Stimulated activated CD4-positive, alpha-beta T cell treated with anti-CD3 and anti-CD28 coated beads, Interleukin-15, amount 100 ng/mL, for 48 hours (primary cell): ENCODE results near the gene SRRM2.
A peak's percentile ranks its signal among the peaks of the same experiment; 100 is the strongest.
"Not testable (repeated sequence)": the region's sequence is repeated elsewhere in the genome, so short reads cannot be mapped to it uniquely, and the experiment has no call there.

Experiments
- DNase-seq, 2 donors: peaks; one replicate each; pipeline ENCODE4 v3.0.0-alpha.2; 2020; ENCODE audit warnings: low read depth in 2 of 2

Gene SRRM2

DNA sequence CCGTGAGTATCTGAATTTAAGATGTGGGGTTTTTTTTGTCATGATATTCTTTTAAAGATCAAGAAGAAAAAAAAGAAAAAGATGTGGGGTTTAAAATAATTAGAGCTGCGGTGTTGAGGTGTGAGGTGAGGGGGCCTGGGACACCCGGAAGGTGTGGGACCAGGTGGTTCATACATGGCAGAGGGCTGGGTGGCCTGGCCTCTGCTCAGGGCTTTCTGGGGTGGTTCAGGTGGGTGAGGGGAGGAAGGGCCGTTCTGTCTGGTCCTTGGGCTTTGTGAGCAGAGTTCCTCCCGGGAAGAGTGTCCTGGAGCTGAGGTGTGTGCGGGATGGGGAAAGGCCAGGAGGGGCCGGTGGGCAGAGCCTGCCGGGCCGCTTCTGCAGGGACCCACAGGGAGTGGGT, 37.4 kb upstream of the SRRM2 start:
- DNase-seq, result no peak

DNA sequence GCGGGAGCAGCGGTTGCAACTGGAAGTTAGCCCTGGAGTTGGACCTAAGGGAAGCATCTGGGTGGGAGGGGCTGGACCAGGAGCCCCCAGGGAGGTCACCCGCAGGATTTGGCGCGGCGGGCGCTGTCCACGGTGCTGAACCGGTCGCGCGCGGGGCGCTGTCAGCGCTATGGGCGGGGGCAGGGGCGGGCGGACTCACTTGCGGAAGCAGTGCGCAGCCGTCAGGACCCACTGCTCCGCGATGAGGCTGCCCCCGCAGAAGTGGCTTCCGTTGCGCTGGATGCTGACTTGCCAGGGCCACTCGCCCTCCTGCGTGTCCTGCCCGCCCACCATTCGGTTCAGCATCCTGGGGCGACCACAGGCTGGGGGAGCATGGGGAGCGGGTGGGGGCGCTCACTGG, 36.9 kb upstream of the SRRM2 start:
- DNase-seq, result peak; percentile 55 to 71

DNA sequence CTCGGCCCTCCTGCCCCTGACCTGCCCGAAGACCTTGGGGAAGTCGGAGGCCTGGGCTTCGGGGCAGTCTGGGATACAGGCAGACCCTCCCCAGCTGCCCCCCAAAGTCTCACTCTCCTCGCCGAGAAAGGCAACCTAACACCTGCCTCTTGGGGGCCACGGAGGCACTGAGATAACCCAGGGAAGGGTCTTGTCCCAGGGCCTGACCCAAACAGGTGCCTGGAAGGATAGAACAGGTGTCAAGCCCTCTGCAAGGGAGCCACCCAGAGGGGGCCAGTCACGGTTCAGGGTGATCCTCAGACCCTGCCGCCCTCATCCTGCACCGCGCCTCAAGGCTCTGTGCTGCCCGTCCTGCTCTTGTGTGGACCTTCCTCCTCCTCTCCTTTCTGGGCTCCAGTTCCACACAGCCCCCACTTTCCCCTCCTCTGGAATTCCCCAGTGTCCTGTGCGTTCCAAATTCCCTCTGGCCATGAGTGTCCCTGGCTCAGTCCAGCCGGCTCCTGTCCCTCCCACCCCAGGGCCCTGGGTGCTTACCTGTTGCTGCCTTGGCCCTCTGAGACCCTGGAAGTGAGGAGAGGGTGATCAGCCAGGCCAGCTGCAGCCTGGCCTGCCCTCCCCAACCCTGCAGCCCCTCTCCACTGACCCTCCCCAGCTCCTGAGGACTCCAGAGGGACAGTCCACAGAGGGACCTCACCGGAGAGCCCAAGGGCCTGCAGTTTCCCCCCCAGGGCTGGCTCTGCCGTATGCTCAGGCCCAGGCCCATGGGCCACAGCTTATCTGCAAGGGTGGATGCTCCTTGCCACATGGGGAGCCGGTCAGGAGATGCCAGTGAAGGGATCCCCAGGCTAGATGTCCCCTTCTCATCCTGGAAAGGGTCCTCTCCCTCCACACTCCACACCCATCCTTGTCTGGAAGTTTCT, 36.2 kb upstream of the SRRM2 start:
- DNase-seq, result no peak

DNA sequence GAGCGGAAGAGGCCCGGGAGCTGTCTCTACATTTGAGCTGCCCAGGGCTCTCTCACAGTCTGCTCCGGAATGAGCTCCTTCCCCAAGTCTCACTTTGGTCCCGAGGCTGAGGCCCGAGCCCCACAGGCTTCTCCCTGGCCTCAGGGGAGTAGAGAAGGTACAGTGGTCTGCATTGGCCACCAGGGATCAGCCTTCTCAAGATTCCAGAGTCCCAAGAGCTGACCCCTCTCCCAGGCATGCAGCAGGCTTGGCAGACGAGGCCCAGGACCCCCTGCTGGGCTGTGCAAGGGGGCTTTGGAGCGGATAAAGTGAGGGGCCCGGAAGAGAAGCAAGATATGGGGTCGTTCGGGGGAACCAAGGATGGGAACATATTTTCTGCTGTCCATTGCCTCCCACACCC, 35.5 kb upstream of the SRRM2 start:
- no peak for DNase-seq

DNA sequence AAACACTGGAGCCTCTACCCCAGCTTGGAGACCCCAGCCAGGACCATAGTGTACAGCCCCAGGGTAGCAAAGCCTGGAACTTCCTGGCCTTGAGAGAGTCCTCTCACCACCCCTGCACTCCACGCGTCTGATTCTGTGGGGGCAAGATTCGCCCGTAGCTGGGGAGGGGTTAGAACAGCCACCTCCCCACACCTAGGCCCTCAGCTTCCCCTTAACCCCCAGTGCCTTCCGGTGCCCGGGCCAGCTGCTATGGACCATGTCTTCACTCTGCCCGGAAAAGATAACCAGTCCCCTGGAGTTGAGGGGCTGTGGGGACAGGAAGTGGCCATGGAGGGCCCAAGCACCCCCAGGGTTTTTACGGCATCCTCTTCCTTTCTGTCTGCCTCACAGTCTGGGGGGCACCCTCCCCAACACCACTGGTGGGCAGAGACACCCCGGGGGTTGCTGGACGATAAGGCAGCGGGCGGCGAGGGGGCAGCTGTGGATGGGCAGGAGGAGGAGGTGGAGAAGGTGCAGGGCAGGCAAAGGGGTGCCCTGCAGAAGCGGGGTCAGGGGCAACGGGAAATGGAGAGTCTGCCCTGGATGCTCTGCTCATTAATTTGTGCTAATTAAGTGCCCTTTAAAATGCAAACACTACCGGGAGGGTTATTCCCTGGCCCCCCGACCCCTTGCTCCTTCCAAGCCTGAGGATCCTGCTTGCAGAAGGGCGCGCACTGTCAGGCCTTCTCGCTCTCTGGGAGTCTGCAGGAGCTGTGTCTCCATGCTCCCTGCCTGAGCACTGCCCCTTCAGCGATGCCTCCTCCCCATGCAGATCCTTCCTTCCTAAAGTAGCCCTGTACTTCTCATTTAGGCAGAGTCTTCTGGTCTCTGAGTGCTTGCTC, 34.8 kb upstream of the SRRM2 start:
- DNase-seq, result no peak

DNA sequence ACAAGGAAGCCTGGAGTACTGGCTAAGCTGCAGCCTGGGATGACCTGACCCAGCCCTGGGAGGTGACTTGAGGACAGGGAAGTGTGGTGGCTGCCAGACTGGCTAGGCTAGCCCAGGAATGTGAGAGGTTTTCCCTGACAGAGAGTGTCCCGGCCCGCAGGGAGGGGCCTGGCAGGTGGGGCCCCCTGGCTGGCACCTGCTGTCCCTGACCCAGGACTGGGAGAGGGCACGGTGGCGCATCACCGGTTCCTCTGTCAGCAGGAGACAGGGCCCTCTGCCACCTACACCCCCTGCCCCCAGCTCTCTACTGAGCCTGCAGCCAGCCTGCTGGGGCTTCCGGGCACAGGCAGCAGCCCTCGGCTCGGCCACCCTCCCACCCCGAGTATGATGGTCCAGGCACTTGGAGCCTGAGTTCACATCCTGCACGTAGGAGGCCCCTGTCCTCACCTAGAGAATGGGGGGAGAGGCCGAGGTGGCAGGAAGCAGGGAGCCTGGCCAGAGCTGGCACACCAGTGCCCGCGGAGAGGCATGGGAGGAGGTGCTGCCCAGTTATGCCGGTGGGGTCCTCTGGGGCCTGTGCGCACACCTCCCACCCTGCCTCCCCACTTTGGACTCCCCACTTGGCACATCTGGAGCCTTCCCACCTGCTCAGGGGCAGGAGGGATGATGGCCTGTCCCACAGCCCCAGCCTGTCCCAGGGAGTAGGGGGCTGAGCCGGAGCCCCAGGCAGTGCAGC, 32.9 kb upstream of the SRRM2 start:
- no peak for DNase-seq

DNA sequence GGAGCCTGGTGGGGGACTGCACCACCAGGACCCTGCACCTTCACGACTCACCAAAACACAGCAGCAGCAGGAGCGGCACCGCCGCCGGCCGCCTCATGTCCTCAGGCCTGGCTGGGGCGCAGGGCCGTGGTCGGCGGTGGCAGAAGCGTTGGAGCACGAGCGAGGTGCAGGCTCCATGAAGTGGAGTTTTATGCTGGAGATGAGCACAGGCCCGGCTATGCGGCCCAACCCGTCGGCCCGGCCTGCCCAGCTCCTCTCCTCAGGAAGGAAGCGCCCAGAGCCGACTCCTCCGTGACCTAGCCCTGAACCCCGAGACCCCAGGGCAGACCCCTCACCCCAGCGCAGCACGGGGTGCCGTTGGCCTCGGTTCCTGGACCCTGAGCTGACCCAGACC, 32.4 kb upstream of the SRRM2 start, which contains the start of gene PRSS27:
TSS of gene PRSS27 (minus strand) at position 161 of the 394 bp plus-strand sequence. CDS start at position 97, 64 bp downstream.
- DNase-seq, result no peak

DNA sequence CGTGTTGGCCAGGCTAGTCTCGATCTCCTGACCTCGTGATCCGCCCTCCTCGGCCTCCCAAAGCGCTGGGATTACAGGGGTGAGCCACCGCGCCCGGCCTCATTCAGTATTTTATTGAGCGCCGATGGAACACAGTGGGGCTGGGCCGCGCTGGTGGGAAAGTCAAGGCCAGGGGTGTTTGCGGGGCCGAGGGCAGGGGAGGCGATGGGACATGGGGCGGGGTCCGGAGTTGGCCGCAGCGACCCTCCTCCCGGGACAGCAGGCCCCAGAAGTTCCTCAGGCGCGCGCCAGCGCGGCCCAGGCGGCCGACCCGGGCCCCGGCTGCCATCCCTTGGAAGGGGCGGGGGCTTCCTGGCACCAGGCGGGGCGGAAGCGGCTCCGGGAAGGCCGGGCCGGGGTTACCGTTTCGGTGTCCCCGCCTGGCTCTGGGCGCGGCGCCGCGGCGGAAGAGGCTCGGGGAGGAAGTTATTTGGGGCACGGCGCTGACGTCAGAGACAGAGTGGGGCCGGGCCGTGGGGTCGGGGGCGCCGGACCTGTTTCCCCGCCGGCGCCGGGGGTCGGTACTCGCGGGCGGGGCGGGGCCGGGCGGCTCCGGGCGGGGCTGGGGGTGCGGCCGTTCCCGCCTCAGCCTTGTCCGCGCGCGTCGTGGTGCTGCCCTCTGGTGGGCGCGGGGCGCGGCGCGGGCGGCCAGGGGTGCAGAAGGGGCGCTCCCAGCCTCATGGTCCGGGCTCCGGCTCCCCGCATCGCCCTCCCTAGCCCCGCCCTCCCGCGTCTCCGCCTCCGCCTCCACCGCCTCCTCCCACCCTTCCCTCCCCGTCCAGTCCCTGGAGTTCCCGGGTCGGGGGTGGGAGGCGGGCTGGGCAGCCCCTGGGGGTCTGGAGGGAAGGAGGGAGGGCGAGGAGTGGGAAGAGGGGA, 31.5 kb upstream of the SRRM2 start:
- DNase-seq, result peak; percentile 87

DNA sequence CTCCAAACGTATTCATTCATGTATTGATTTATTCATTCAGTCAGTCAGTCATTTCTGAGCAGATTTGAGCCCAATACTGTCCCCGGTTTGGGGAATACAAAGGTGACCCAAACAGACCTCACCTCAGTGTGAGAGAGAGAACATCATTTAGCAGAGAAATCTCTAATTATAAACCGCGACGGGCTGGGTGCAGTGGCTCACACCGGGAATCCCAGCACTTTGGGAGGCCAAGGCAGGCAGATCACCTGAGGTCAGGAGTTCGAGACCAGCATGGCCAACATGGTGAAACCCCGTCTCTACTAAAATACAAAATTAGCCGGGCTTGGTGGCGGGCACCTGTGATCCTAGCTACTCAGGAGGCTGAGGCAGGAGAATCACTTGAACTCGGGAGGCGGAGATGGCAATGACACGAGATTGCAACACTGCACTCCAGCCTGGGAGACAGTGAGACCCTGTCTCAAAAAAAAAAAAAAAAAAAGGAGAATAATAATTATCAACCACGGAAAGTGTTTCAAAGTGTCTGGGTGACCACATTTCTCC, 30.7 kb upstream of the SRRM2 start:
- not testable (repeated sequence) for DNase-seq

DNA sequence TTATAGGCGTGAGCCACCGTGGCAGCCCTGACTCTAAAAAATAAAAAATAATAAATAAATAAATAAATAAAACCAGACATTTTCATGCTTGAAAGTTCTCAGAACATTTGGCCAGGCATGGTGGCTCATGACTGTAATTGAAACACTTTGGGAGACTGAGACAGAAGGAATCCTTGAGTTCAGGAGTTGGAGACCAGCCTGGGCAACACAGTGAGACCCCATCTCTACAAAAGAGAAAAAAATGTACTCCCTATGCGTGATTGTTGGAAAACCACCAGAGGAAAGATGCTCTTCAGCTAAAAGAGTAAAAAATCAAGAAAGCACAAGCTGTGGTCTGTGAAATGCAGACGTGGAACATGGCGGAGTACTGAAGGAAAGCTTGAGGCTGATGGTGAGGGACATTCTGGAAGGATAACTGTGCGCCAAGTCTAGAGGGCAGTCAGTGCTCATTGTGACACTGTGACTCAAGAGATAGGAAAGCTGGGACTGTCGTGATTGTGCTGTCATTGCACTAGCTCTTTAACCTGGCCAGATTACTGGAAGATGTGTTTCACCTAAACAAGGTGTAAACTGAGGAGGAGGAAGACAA, 28.3 kb upstream of the SRRM2 start:
- DNase-seq, result no peak

DNA sequence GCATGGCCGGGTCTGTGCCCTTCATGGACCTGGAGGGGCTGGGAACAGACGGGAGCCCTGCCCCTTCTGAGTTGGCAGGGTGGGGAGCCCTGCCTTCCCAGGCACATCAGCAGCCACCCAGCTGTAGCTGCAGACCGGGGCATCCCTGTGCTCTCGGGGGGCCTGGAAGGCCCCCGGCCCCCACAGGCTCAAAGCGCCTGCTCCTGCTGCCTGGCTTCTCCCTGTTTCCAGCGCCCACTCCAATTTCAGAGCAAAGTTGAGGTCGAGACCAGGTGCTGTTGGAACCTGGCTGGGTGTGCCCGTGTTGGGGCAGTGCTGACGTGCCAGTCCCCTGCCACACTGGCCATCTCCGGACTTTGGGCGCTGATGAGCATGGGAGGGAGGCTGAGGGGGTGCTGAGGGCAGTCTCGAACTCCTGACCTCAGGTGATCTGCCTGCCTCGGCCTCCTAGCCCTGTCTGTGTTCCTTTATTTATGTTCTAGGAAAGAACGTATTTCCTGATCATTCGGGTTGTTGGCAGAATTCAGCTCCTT, 27.6 kb upstream of the SRRM2 start:
- DNase-seq, result no peak

DNA sequence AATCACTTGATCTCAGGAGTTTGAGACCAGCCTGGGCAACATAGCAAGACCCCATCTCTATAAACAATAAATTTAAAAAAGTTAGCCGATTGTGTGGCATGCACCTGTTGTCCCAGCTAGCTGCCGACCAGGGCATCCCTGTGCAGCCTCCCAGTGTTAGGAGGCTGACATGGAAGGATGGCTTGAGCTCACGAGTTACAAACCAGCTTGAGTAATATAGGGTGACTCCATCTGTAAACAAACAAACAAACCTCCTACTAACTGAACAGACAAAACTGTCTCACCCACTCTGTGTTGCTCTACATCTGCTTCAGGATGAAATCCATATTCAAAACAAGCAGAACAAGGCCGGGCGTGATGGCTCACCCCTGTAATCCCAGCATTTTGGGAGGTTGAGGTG, 25.5 kb upstream of the SRRM2 start:
- no peak for DNase-seq

DNA sequence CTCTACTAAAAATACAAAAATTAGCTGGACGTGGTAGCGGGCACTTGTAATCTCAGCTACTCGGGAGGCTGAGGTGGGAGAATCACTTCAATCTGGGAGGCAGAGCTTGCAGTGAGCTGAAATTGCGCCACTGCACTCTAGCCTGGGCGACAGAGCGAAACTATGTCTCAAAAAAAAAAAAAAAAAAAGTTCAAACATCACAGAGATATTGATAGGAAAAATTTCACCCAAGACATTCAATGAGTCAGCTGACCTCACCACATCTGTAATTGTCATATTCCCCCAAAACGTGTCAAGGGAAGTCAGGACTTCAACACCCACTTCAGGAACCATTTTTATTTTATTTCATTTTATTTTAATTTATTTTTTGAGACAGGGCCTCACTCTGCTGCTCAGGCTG, 24.4 kb upstream of the SRRM2 start:
- no peak for DNase-seq

DNA sequence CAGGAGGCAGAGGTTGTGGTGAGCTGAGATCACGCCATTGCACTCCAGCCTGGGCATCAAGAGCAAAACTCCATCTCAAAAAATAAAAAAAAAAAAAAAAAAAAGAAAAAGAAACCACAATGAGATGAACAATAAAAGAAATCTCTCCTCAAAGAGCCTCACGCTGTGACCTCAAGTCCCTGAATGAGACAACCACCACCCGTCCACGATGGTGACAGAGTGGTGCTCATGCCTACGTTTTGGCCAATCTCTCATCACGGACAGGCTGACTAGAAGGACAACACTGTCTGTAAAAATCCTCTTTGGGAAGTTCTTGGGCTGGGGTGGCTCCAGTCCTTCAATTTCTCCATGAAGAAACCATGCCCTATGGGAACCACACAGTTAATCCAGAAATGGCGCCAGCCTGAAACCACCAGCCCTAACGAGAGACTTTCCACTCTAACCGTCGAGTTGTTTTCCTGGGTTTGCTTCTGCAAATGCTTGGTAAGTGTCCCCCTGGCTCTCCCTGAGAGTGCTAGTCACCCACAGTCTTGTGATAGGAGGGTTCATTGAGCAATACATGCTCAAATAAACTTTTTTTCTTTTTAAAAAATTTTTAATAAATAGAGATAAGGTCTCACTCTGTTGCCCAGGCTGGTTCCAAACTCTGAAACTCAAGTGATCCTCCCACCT, 17.5 kb upstream of the SRRM2 start:
- no peak for DNase-seq

DNA sequence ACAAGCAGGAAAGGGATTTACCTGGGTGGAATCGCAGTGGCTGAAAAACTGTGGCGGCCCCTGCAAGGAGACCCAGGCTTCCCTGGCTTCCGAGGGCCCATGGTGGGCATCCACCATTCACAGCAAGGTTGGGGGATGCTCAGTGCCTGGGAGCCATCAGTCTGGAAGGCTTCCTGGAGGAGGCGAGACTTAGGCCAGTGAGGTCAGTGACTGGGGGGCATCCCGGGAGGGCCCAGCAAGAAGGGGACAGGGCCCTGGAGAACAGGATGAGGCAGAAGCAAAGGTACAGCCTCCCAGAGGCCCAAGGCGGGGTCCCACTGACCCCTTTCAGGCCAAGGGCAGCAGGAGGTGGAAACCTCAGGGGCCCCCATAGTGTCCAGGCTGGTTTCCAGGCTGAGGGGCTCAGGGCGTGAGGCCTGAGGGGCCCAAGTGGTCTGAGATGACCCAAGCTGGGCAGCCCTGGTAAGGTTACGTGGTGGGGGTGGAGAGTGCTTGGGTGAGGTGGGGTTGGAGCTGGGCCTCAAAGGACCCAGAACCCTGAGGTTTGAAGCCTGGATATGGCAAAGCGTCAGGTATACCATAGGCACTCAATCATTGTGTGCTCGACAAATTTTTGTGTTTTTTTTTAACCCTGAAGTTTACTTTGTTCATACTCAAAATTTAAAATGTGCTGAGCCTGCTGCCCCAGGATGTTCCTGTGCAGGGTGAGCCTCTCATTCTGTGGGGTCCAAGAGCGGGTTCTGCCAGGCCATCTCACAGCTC, 15.8 kb upstream of the SRRM2 start:
- no peak for DNase-seq

DNA sequence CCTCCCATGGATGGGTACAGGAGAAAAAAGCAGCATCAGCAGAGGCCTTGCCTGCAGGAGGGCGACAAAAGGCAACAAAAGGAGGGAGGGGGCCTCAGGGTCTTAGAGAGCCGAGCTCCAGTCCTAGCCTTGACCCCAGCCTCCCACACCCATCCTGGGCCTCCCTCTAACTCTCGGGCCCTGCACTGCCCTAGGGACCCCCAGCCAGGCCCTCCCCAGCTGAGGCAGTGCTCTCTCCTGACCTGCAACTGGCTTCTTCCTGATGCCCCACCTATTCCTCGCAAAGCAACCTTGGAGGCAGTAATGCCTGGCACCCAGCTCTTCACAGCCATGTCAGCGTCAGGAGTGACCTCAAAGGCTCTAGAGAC, 15.2 kb upstream of the SRRM2 start:
- no peak for DNase-seq

DNA sequence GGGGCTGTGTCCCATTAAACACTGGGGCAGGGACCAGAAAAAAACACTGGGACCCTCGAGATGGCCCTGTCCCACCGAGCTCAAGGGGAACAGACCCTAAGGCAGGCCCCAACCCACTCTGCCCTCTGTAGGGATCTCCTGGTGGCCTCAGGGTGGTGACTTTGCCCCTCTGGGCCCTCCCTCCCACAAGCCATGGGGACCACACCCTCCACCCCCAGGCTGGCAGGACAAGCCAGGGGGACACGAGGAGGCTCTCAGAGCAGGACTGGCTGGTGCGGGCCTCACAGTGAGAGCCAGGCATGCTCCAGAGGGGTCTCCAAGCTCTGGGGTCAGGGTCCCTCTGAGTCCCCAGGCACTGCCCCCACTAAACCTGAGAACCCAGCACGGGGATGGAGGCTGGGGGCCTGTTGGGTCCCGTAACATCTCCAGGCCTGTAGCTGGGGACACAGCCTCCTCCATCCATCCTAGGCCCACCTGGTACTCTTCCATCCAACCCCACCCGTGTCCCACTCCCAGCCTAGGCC, 14.5 kb upstream of the SRRM2 start:
- DNase-seq, result no peak

DNA sequence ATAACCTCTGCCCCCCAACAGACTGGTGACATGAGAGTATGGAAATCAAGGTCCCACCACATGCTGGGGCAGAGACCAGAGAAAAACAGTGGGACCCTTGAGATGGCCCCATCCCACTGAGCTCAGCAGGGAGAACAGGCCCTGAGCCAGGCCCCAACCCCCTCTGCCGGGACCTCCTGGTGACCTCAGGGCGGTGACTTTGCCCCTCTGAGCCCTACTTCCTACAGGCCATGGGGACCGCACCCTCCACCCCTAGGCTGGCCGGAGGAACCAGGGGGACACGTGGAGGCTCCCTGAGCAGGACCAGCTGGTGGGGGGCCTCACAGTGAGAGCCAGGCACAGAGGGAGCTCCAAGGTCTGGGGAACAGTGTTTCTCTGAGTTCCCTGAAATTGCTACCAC, 13.8 kb upstream of the SRRM2 start:
- no peak for DNase-seq
